ENCODE data around the gene MRGPRF.

MRGPRF gene

DNA sequence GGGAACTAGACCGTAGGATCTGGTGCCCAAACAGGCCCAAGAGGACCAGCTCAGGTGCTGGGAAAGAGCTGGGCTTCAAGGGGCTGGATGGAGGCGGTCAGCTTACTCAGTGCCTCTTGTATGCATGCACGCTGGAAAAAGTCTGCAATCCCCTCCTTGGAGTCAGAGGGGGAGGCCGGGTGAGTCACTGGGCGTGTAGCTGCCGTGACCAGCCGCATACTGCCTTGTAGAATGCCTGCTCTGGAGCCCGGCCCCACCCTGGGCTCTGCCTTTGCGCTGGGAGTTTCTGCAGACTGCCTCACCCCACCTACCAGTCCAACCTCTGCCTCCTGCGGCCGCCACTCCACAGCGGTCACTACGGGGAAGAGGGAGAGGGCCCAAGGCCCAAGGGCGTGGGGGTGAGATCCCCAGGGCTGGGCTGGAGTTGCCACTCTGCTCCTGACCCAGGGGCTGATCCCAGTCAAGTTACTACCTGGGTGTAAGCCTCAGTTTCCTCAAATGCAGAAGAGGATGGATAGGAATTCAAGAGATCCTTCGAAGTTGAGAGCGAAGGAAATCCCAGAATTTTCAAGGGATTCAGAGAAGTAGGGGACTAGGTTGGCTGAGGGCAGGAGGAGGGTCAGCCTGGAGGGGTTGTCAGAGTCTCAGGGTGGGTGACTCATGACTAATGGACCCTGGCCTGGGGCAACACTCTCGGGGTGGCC lies 4.2 kb downstream of the MRGPRF start:
- Histone ChIP-seq H3K4me1 (ENCODE audit: insufficient read depth, low read length, poor library complexity, severe bottlenecking) (no peaks in the 10 kb centered on the region), H3K4me3 (ENCODE audit: low read length, poor library complexity, severe bottlenecking) (no peak overlapping the region), H3F3A (ENCODE audit: low read depth) (no peaks in the 10 kb centered on the region), H3K27me3 (ENCODE audit: insufficient read depth, low read length, poor library complexity, severe bottlenecking) (no peaks in the 10 kb centered on the region), H3K9ac (ENCODE audit: low read depth, low read length, poor library complexity, severe bottlenecking) (no peak overlapping the region), H3K4me2 (ENCODE audit: low read depth, low read length, poor library complexity, severe bottlenecking) (no peak overlapping the region), H3K36me3 (ENCODE audit: insufficient read depth, low read length) (no peaks in the 10 kb centered on the region), H4K20me1 (ENCODE audit: insufficient read depth, low read length, poor library complexity, severe bottlenecking) (no peaks in the 10 kb centered on the region), H3K9me3 (ENCODE audit: insufficient read depth, low read depth, low read length) (no peaks in the 10 kb centered on the region), H2AFZ (ENCODE audit: low read length) (no peak overlapping the region), H3K79me2 (ENCODE audit: insufficient read depth, low read length) (no peaks in the 10 kb centered on the region), H3K9me2 (replicated peaks; ENCODE audit: low read depth, low read length) (no peaks in the 10 kb centered on the region)
- no peak for TF ChIP-seq EZH2phosphoT487 (IDR thresholded peaks at IDR 0.05; ENCODE audit: borderline replicate concordance)
- no peak for TF ChIP-seq CTCF (conservative IDR thresholded peaks at IDR 0.05; ENCODE audit: low read length)

GRCh38 chr11:69007975-69008381 lies 5.1 kb downstream of the MRGPRF start:
- Histone ChIP-seq H3K36me3 (ENCODE audit: insufficient read depth, low read length) (no peaks in the 10 kb centered on the region), H3K4me3 (ENCODE audit: low read length, poor library complexity, severe bottlenecking) (no peak overlapping the region)

GRCh38 chr11:69006816-69007215 lies 6.2 kb downstream of the MRGPRF start:
- H3K36me3 ChIP-seq (ENCODE audit: insufficient read depth, low read length), result no peaks in the 10 kb centered on the region
- H3K4me1 ChIP-seq (ENCODE audit: insufficient read depth, low read length, poor library complexity, severe bottlenecking), result no peaks in the 10 kb centered on the region
- no peak overlapping the region for H2AFZ ChIP-seq (ENCODE audit: low read length)
- H3K9ac ChIP-seq (ENCODE audit: low read depth, low read length, poor library complexity, severe bottlenecking), result no peak overlapping the region
- H3F3A ChIP-seq (ENCODE audit: low read depth), result no peaks in the 10 kb centered on the region
- no peaks in the 10 kb centered on the region for H3K27me3 ChIP-seq (ENCODE audit: insufficient read depth, low read length, poor library complexity, severe bottlenecking)
- no peak overlapping the region for H3K4me2 ChIP-seq (ENCODE audit: low read depth, low read length, poor library complexity, severe bottlenecking)
- H4K20me1 ChIP-seq (ENCODE audit: insufficient read depth, low read length, poor library complexity, severe bottlenecking), result no peaks in the 10 kb centered on the region
- no peaks in the 10 kb centered on the region for H3K9me3 ChIP-seq (ENCODE audit: insufficient read depth, low read depth, low read length)
- no peaks in the 10 kb centered on the region for H3K79me2 ChIP-seq (ENCODE audit: insufficient read depth, low read length)
- TF ChIP-seq CTCF (conservative IDR thresholded peaks at IDR 0.05; ENCODE audit: low read length) (no peak), EZH2phosphoT487 (IDR thresholded peaks at IDR 0.05; ENCODE audit: borderline replicate concordance) (no peak)
- no peak overlapping the region for H3K4me3 ChIP-seq (ENCODE audit: low read length, poor library complexity, severe bottlenecking)
- no peaks in the 10 kb centered on the region for H3K9me2 ChIP-seq (replicated peaks; ENCODE audit: low read depth, low read length)

More at GRCh38 chr11:69007975-69008381, 5.1 kb downstream of the MRGPRF start:
- Histone ChIP-seq H3F3A (ENCODE audit: low read depth) (no peaks in the 10 kb centered on the region), H3K9me3 (ENCODE audit: insufficient read depth, low read depth, low read length) (no peaks in the 10 kb centered on the region), H3K9me2 (replicated peaks; ENCODE audit: low read depth, low read length) (no peaks in the 10 kb centered on the region), H3K79me2 (ENCODE audit: insufficient read depth, low read length) (no peaks in the 10 kb centered on the region), H2AFZ (ENCODE audit: low read length) (no peak overlapping the region), H3K4me2 (ENCODE audit: low read depth, low read length, poor library complexity, severe bottlenecking) (no peak overlapping the region), H3K27me3 (ENCODE audit: insufficient read depth, low read length, poor library complexity, severe bottlenecking) (no peaks in the 10 kb centered on the region), H3K9ac (ENCODE audit: low read depth, low read length, poor library complexity, severe bottlenecking) (no peak overlapping the region), H4K20me1 (ENCODE audit: insufficient read depth, low read length, poor library complexity, severe bottlenecking) (no peaks in the 10 kb centered on the region), H3K4me1 (ENCODE audit: insufficient read depth, low read length, poor library complexity, severe bottlenecking) (no peaks in the 10 kb centered on the region)
- TF ChIP-seq EZH2phosphoT487 (IDR thresholded peaks at IDR 0.05; ENCODE audit: borderline replicate concordance), result no peak
- no peak for TF ChIP-seq CTCF (conservative IDR thresholded peaks at IDR 0.05; ENCODE audit: low read length)

Measured in Loucy (cell line).